Spleen (tissue), 11 donors: ENCODE results near the gene INPP4B. TPM values are rescaled to one million over a fixed set of nuclear protein-coding genes. Genes with fewer than 3 reads are reported as not detected.

ENCODE experiments used
- DNase-seq: peaks from one replicate; pipeline ENCODE4 v3.0.0-alpha.2; 2020
- H3K27ac ChIP-seq, 8 donors: fragments of 200-600 bp; sonication (generic) in 7 of 8; 1 replicate in 4 of 8; 2 replicates in 4 of 8; pipeline versions ENCODE4 v1.5.0 to v1.8.0; 2016 to 2021; ENCODE audit warnings: inconsistent platforms in 4 of 8, mild to moderate bottlenecking in 4 of 8, moderate library complexity in 1 of 8
- H3K27me3 ChIP-seq, 7 donors: fragments of 200-600 bp; sonication (generic) in 6 of 7; replicated peaks in 1 of 7; 1 replicate in 4 of 7; 2 replicates in 3 of 7; pipeline versions ENCODE4 v1.5.0 to v1.8.0; 2016 to 2021; ENCODE audit warnings: inconsistent platforms in 3 of 7, mild to moderate bottlenecking in 1 of 7
- H3K36me3 ChIP-seq, 6 donors: fragments of 200-600 bp; sonication (generic) in 5 of 6; 1 replicate in 4 of 6; 2 replicates in 2 of 6; pipeline versions ENCODE4 v1.5.0 to v1.8.0; 2016 to 2021; ENCODE audit warnings: inconsistent platforms in 2 of 6
- H3K4me1 ChIP-seq, 6 donors: fragments of 200-600 bp; sonication (generic) in 5 of 6; 1 replicate in 3 of 6; 2 replicates in 3 of 6; pipeline versions ENCODE4 v1.5.0 to v1.8.0; 2016 to 2021; ENCODE audit warnings: inconsistent platforms in 3 of 6
- H3K4me3 ChIP-seq, 8 donors: fragments of 200-600 bp; sonication (generic) in 7 of 8; 1 replicate in 4 of 8; 2 replicates in 4 of 8; pipeline versions ENCODE4 v1.5.0 to v1.8.0; 2016 to 2021; ENCODE audit warnings: inconsistent platforms in 4 of 8, mild to moderate bottlenecking in 4 of 8, moderate library complexity in 2 of 8
- H3K9me3 ChIP-seq, 8 donors: fragments of 200-600 bp; sonication (generic) in 7 of 8; 1 replicate in 4 of 8; 2 replicates in 4 of 8; pipeline versions ENCODE4 v1.5.0 to v1.8.0; 2016 to 2021; ENCODE audit warnings: inconsistent platforms in 4 of 8
- CTCF ChIP-seq, 11 experiments: fragments of 200-600 bp in 7 of 11; fragments of 450-650 bp in 4 of 11; sonication (generic) in 4 of 11; IDR thresholded peaks in 8 of 11; conservative IDR thresholded peaks in 3 of 11; 1 replicate in 7 of 11; 2 replicates in 4 of 11; pipeline versions ENCODE4 v1.4.0 to v1.8.0; 2016 to 2021; ENCODE audit warnings: antibody characterized with exemption in 11 of 11, inconsistent platforms in 4 of 11, mild to moderate bottlenecking in 1 of 11
- POLR2A ChIP-seq, 3 donors: fragments of 450-650 bp; IDR thresholded peaks; one replicate each; pipeline ENCODE4 v1.5.1; 2017; ENCODE audit warnings: antibody characterized with exemption in 3 of 3, mild to moderate bottlenecking in 1 of 3
- POLR2AphosphoS5 ChIP-seq, 3 donors: sonication (generic); formaldehyde crosslinking; IDR thresholded peaks; one replicate each; pipeline ENCODE4 v1.5.1; 2017; ENCODE audit warnings: antibody characterized with exemption in 3 of 3
- WGBS, 5 donors: extraction: QIAGEN DNeasy Blood & Tissue Kit in 3 of 5; methylation state at CpG; one replicate each; pipeline versions ENCODE4 v1.1.5 to v1.1.7; 2013 to 2018; 5-methylcytosine and 5-hydroxymethylcytosine counted together
- intact Hi-C: fragments of 100-400 bp; cut with DNase I; formaldehyde crosslinking; loops from one replicate; pipeline ENCODE4 v1.15.0; 2023; ENCODE audit warnings: low total_unique reads
- polyA plus RNA-seq, 3 donors: library from polyadenylated mRNA; stranded (reverse); fragments of 200-250 nt; gene quantifications; one replicate each; pipeline ENCODE4 v1.2.1, GENCODE V29; 2013
- total RNA-seq, 7 donors: library from RNA; depleted of rRNA in 3 of 7; stranded (reverse); fragments of >200 nt in 3 of 7; fragmentation: NEBNext Ultra II Directional in 4 of 7; extraction: Animal tissue kit (Norgen Biotek cat#: 25700) in 4 of 7; gene quantifications; one replicate each; pipeline versions ENCODE4 v1.1.0 to v1.2.1, GENCODE V29; 2016 to 2021
- donor health status: healthy with polysubstance abuse.
- donor health status: DM: no; HTN: no; CAD: no; lungs with moderate emphysema.
- donor health status: DM: no; HTN: no; CAD: no.
- donor health status: Bipolar disorder and iron deficiency.
- donor health status: healthy.
- donor health status: DM: no; HTN: no; CAD: no.
- donor health status: DM: yes; HTN: yes; CAD: no.

Gene INPP4B
- total and polyA plus RNA-seq, 10 donors: 0.78 to 31.6 (median 26.8) TPM

GRCh38 chr4:142773505-142773904 lies 72.6 kb downstream of the INPP4B start:
- Histone ChIP-seq H3K4me3 (no peak overlapping the region), H3K36me3 (no peaks in the 10 kb centered on the region), H3K27me3 (no peaks in the 10 kb centered on the region), H3K27ac (no peak overlapping the region), H3K9me3 (no peaks in the 10 kb centered on the region), H3K4me1 (no peaks in the 10 kb centered on the region)
- no peak for TF ChIP-seq POLR2A (IDR thresholded peaks at IDR 0.05)
- TF ChIP-seq POLR2AphosphoS5 (IDR thresholded peaks at IDR 0.05): no peak
- TF ChIP-seq CTCF (IDR thresholded peaks at IDR 0.05 in 8 of 11, conservative IDR thresholded peaks at IDR 0.05 in 3 of 11): no peak
- 94 to 95% (median 94%) methylated on average over 2 of the region's 2 CpGs for whole genome bisulfite sequencing, 5 donors
- DNase-seq: no peak
- intact Hi-C loops: no loop called here

- TF ChIP-seq CTCF (IDR thresholded peaks at IDR 0.05 in 8 of 11, conservative IDR thresholded peaks at IDR 0.05 in 3 of 11) (no peak), POLR2AphosphoS5 (IDR thresholded peaks at IDR 0.05) (no peak), POLR2A (IDR thresholded peaks at IDR 0.05) (no peak)
- Histone ChIP-seq H3K36me3 (no peaks in the 10 kb centered on the region), H3K4me3 (no peak overlapping the region), H3K27me3 (no peaks in the 10 kb centered on the region), H3K27ac (no peak overlapping the region), H3K4me1 (no peaks in the 10 kb centered on the region), H3K9me3 (no peaks in the 10 kb centered on the region)
- 82 to 96% (median 82%) methylated on average over 2 of the region's 2 CpGs for WGBS, 5 donors
- intact Hi-C loops: no loop called here
- DNase-seq: no peak
These were observed 83.8 kb downstream of the INPP4B start for GRCh38 chr4:142762280-142762679.

DNA sequence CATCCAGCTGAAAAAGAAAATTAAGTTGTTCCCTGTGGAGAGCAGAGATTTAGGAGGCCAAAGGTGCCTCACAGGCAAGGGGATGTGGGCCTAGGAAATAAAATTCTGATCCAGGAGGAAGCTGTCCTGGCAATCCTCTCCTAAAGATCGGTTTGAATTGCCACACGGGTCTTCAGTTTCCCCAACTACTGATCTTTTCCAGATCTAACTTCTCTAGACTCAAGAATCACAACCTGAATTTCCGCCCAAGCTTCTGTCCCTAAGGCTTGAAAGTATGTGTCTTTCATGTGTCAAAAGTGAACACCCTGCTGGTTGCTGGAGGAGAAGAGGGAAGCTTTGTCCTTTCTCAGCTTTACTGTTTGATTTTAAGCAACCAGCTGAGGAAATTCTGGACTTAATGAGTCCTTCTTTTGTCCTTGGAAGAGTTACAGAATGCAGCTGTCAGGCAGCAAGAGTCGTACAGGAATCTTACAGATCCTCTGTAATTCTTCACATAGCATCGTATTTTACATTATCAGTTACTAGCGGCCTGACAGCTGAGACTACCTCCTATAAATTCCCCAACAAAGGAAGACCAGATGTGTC lies 93.8 kb downstream of the INPP4B start:
- Histone ChIP-seq H3K27me3 (no peaks in the 10 kb centered on the region), H3K9me3 (peaks cover 0 to 4% (median 0%) of the 10 kb centered on the region in 8 donors), H3K27ac (peak overlapping the region in 4 of 8 donors; percentile 13 to 34 (median 14)), H3K36me3 (no peaks in the 10 kb centered on the region), H3K4me3 (no peak overlapping the region), H3K4me1 (no peaks in the 10 kb centered on the region)
- WGBS, 5 donors: 64 to 83% (median 75%) methylated on average over 6 of the region's 6 CpGs
- no peak for DNase-seq
- intact Hi-C loops: no loop called here
- TF ChIP-seq POLR2A (IDR thresholded peaks at IDR 0.05) (no peak), CTCF (IDR thresholded peaks at IDR 0.05 in 8 of 11, conservative IDR thresholded peaks at IDR 0.05 in 3 of 11) (no peak), POLR2AphosphoS5 (IDR thresholded peaks at IDR 0.05) (no peak)

DNA sequence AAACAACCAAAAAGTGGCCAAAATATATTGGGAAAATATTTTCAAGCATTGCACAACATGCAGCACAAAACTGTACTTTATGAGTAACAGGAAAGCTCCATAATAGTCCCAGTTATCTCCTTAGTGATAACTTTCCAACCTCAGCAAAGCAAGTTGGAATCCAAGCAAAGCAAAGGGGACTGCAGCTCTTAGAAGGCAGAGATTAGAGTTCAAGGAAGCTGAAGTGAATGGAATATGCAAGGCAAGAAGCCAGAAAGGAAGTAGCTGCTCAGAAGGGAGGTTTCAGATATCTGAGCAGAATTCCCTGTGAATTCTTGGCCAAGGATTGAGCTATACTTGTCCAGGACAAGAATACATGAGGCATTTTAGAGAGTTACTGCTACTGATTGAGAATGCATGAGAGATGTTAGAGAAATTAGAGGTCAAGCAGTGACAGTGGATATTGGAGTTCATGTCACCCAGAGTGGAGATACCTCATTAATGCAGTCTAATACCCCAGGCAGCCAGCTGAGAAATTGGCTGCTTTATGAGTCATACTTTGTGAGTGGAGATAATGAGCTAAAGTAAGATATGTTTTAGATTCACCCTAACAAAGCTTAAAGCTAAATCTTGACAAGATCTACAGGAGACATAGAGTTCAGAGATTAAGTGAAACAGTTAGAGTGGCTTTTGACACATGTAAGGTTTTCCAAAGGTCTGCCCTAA lies 102.8 kb downstream of the INPP4B start:
- no peak for DNase-seq
- TF ChIP-seq CTCF (IDR thresholded peaks at IDR 0.05 in 8 of 11, conservative IDR thresholded peaks at IDR 0.05 in 3 of 11) (no peak), POLR2AphosphoS5 (IDR thresholded peaks at IDR 0.05) (no peak), POLR2A (IDR thresholded peaks at IDR 0.05) (no peak)
- no peaks in the 10 kb centered on the region for H3K36me3 ChIP-seq

More for the DNA sequence above, 102.8 kb downstream of the INPP4B start:
- Histone ChIP-seq H3K27ac (no peak overlapping the region), H3K27me3 (no peaks in the 10 kb centered on the region), H3K9me3 (peaks cover 0 to 41% (median 23%) of the 10 kb centered on the region in 8 donors), H3K4me3 (no peak overlapping the region), H3K4me1 (no peaks in the 10 kb centered on the region)
- intact Hi-C loops: no loop called here
